ENCODE data around the gene C5AR1.
A peak's percentile ranks its signal among the peaks of the same experiment; 100 is the strongest.

Gene C5AR1

GRCh38 chr19:47323872-47324271 lies 14.2 kb downstream of the C5AR1 start:
- no peaks in the 10 kb centered on the region for H3K36me3 ChIP-seq (ENCODE audit: control insufficient read depth in 1 of 2, insufficient read depth in 2 of 2, low read length in 2 of 2)
- no peak overlapping the region for H4K91ac ChIP-seq (ENCODE audit: low read depth, low read length)
- no peak overlapping the region for H2BK120ac ChIP-seq (ENCODE audit: insufficient read depth, low read length, poor library complexity)
- H3K79me2 ChIP-seq (ENCODE audit: control insufficient read depth, insufficient read depth, low read length, poor library complexity): no peaks in the 10 kb centered on the region
- H2AFZ ChIP-seq (ENCODE audit: insufficient read depth, low read length, poor library complexity): no peak overlapping the region
- H3K9me3 ChIP-seq (ENCODE audit: insufficient read depth, low read depth, low read length): peaks cover 5% of the 10 kb centered on the region
- no peak overlapping the region for H2AK5ac ChIP-seq (ENCODE audit: low read length)
- no peak overlapping the region for H3K4ac ChIP-seq (ENCODE audit: low read depth, low read length)
- no CpG with 5 or more reads among the region's 12 CpGs for WGBS (ENCODE audit: extremely low coverage, insufficient coverage, insufficient read length)
- H4K8ac ChIP-seq (ENCODE audit: low read depth, low read length): no peak overlapping the region
- H3K79me1 ChIP-seq (ENCODE audit: low read length): no peaks in the 10 kb centered on the region
- no peak overlapping the region for H3K18ac ChIP-seq (ENCODE audit: low read length)
- H3K14ac ChIP-seq (ENCODE audit: low read length): no peak overlapping the region
- H3K23ac ChIP-seq (ENCODE audit: low read length): no peak overlapping the region
- no peak overlapping the region for H3K4me3 ChIP-seq (ENCODE audit: low read depth, low read length)
- no peaks in the 10 kb centered on the region for H3K27me3 ChIP-seq (ENCODE audit: insufficient read depth, low read length)
- H3K27ac ChIP-seq (ENCODE audit: low read depth, low read length): no peak overlapping the region
- no peak overlapping the region for H2BK12ac ChIP-seq (ENCODE audit: low read length)
- no peak overlapping the region for H3K9ac ChIP-seq (ENCODE audit: low read length)
- no peak overlapping the region for H3K4me2 ChIP-seq (ENCODE audit: low read length)
- H4K12ac ChIP-seq (ENCODE audit: low read depth, low read length): no peak overlapping the region
- no peaks in the 10 kb centered on the region for H3K4me1 ChIP-seq (ENCODE audit: control insufficient read depth in 1 of 2, insufficient read depth in 2 of 2, low read length in 2 of 2)
- no peak for DNase-seq
- H2BK5ac ChIP-seq (ENCODE audit: low read depth, low read length, poor library complexity): no peak overlapping the region

GRCh38 chr19:47324502-47324901 lies 14.8 kb downstream of the C5AR1 start:
- H3K4me1 ChIP-seq (ENCODE audit: control insufficient read depth in 1 of 2, insufficient read depth in 2 of 2, low read length in 2 of 2): no peaks in the 10 kb centered on the region
- H2BK12ac ChIP-seq (ENCODE audit: low read length): no peak overlapping the region
- DNase-seq: no peak
- H3K27me3 ChIP-seq (ENCODE audit: insufficient read depth, low read length): no peaks in the 10 kb centered on the region
- no peak overlapping the region for H3K27ac ChIP-seq (ENCODE audit: low read depth, low read length)
- WGBS (ENCODE audit: extremely low coverage, insufficient coverage, insufficient read length): no CpG with 5 or more reads among the region's 9 CpGs
- no peak overlapping the region for H3K9ac ChIP-seq (ENCODE audit: low read length)
- no peaks in the 10 kb centered on the region for H3K79me1 ChIP-seq (ENCODE audit: low read length)
- H3K4me2 ChIP-seq (ENCODE audit: low read length): no peak overlapping the region
- H3K4me3 ChIP-seq (ENCODE audit: low read depth, low read length): no peak overlapping the region
- H2AFZ ChIP-seq (ENCODE audit: insufficient read depth, low read length, poor library complexity): no peak overlapping the region
- no peak overlapping the region for H3K18ac ChIP-seq (ENCODE audit: low read length)
- H3K4ac ChIP-seq (ENCODE audit: low read depth, low read length): no peak overlapping the region
- no peaks in the 10 kb centered on the region for H3K36me3 ChIP-seq (ENCODE audit: control insufficient read depth in 1 of 2, insufficient read depth in 2 of 2, low read length in 2 of 2)
- H2BK120ac ChIP-seq (ENCODE audit: insufficient read depth, low read length, poor library complexity): no peak overlapping the region
- H3K14ac ChIP-seq (ENCODE audit: low read length): no peak overlapping the region
- no peak overlapping the region for H2AK5ac ChIP-seq (ENCODE audit: low read length)
- no peak overlapping the region for H2BK5ac ChIP-seq (ENCODE audit: low read depth, low read length, poor library complexity)
- no peak overlapping the region for H4K8ac ChIP-seq (ENCODE audit: low read depth, low read length)
- H3K9me3 ChIP-seq (ENCODE audit: insufficient read depth, low read depth, low read length): peaks cover 5% of the 10 kb centered on the region
- no peak overlapping the region for H4K12ac ChIP-seq (ENCODE audit: low read depth, low read length)
- no peaks in the 10 kb centered on the region for H3K79me2 ChIP-seq (ENCODE audit: control insufficient read depth, insufficient read depth, low read length, poor library complexity)
- no peak overlapping the region for H4K91ac ChIP-seq (ENCODE audit: low read depth, low read length)
- no peak overlapping the region for H3K23ac ChIP-seq (ENCODE audit: low read length)

- no peaks in the 10 kb centered on the region for H3K79me2 ChIP-seq (ENCODE audit: control insufficient read depth, insufficient read depth, low read length, poor library complexity)
- H3K9me3 ChIP-seq (ENCODE audit: insufficient read depth, low read depth, low read length): no peaks in the 10 kb centered on the region
- H3K36me3 ChIP-seq (ENCODE audit: control insufficient read depth in 1 of 2, insufficient read depth in 2 of 2, low read length in 2 of 2): no peaks in the 10 kb centered on the region
- no peak overlapping the region for H2BK5ac ChIP-seq (ENCODE audit: low read depth, low read length, poor library complexity)
- no peak overlapping the region for H3K4ac ChIP-seq (ENCODE audit: low read depth, low read length)
- no peaks in the 10 kb centered on the region for H3K79me1 ChIP-seq (ENCODE audit: low read length)
- H4K12ac ChIP-seq (ENCODE audit: low read depth, low read length): no peak overlapping the region
- peak in 1 of 2 donors; percentile 32 for DNase-seq
- no peak overlapping the region for H3K4me3 ChIP-seq (ENCODE audit: low read depth, low read length)
- H3K27me3 ChIP-seq (ENCODE audit: insufficient read depth, low read length): no peaks in the 10 kb centered on the region
- no peak overlapping the region for H4K91ac ChIP-seq (ENCODE audit: low read depth, low read length)
- no peak overlapping the region for H3K9ac ChIP-seq (ENCODE audit: low read length)
- no peak overlapping the region for H2AK5ac ChIP-seq (ENCODE audit: low read length)
- H3K18ac ChIP-seq (ENCODE audit: low read length): no peak overlapping the region
- H3K27ac ChIP-seq (ENCODE audit: low read depth, low read length): no peak overlapping the region
- no peak overlapping the region for H3K4me2 ChIP-seq (ENCODE audit: low read length)
- H4K8ac ChIP-seq (ENCODE audit: low read depth, low read length): no peak overlapping the region
- H2AFZ ChIP-seq (ENCODE audit: insufficient read depth, low read length, poor library complexity): no peak overlapping the region
- H3K4me1 ChIP-seq (ENCODE audit: control insufficient read depth in 1 of 2, insufficient read depth in 2 of 2, low read length in 2 of 2): no peaks in the 10 kb centered on the region
- no peak overlapping the region for H3K14ac ChIP-seq (ENCODE audit: low read length)
- H3K23ac ChIP-seq (ENCODE audit: low read length): no peak overlapping the region
- WGBS (ENCODE audit: extremely low coverage, insufficient coverage, insufficient read length): no CpG with 5 or more reads among the region's 9 CpGs
- H2BK12ac ChIP-seq (ENCODE audit: low read length): no peak overlapping the region
- H2BK120ac ChIP-seq (ENCODE audit: insufficient read depth, low read length, poor library complexity): no peak overlapping the region
These were observed 20.8 kb downstream of the C5AR1 start for GRCh38 chr19:47330466-47330869.

GRCh38 chr19:47331490-47331889 lies 21.8 kb downstream of the C5AR1 start:
- no CpG with 5 or more reads among the region's 6 CpGs for WGBS (ENCODE audit: extremely low coverage, insufficient coverage, insufficient read length)
- Histone ChIP-seq H3K23ac (ENCODE audit: low read length) (no peak overlapping the region), H3K4me2 (ENCODE audit: low read length) (no peak overlapping the region)

More at GRCh38 chr19:47331490-47331889, 21.8 kb downstream of the C5AR1 start:
- Histone ChIP-seq H2BK12ac (ENCODE audit: low read length) (no peak overlapping the region), H3K18ac (ENCODE audit: low read length) (no peak overlapping the region), H2BK5ac (ENCODE audit: low read depth, low read length, poor library complexity) (no peak overlapping the region), H3K27me3 (ENCODE audit: insufficient read depth, low read length) (no peaks in the 10 kb centered on the region), H4K12ac (ENCODE audit: low read depth, low read length) (no peak overlapping the region), H3K4me3 (ENCODE audit: low read depth, low read length) (no peak overlapping the region), H3K36me3 (ENCODE audit: control insufficient read depth in 1 of 2, insufficient read depth in 2 of 2, low read length in 2 of 2) (no peaks in the 10 kb centered on the region), H3K9ac (ENCODE audit: low read length) (no peak overlapping the region), H3K4ac (ENCODE audit: low read depth, low read length) (no peak overlapping the region), H3K4me1 (ENCODE audit: control insufficient read depth in 1 of 2, insufficient read depth in 2 of 2, low read length in 2 of 2) (no peaks in the 10 kb centered on the region), H2BK120ac (ENCODE audit: insufficient read depth, low read length, poor library complexity) (no peak overlapping the region), H3K9me3 (ENCODE audit: insufficient read depth, low read depth, low read length) (no peaks in the 10 kb centered on the region), H4K8ac (ENCODE audit: low read depth, low read length) (no peak overlapping the region), H3K79me1 (ENCODE audit: low read length) (no peaks in the 10 kb centered on the region), H3K79me2 (ENCODE audit: control insufficient read depth, insufficient read depth, low read length, poor library complexity) (no peaks in the 10 kb centered on the region), H4K91ac (ENCODE audit: low read depth, low read length) (no peak overlapping the region), H3K27ac (ENCODE audit: low read depth, low read length) (no peak overlapping the region), H3K14ac (ENCODE audit: low read length) (no peak overlapping the region), H2AFZ (ENCODE audit: insufficient read depth, low read length, poor library complexity) (no peak overlapping the region), H2AK5ac (ENCODE audit: low read length) (no peak overlapping the region)
- DNase-seq: no peak
